HG03025 (cell line): Measurements from ENCODE around the gene IFT25.
"Not testable (repeated sequence)": the region's sequence is repeated elsewhere in the genome, so short reads cannot be mapped to it uniquely, and the experiment has no call there.

Experiments
- ATAC-seq: cut with Tn5 transposase; IDR thresholded peaks from one replicate; pipeline ENCODE4 v1.9.1; 2021; ENCODE audit warnings: mild to moderate bottlenecking, moderate library complexity; ENCODE audit not compliant: unreplicated experiment, low FRiP score

Gene IFT25

DNA sequence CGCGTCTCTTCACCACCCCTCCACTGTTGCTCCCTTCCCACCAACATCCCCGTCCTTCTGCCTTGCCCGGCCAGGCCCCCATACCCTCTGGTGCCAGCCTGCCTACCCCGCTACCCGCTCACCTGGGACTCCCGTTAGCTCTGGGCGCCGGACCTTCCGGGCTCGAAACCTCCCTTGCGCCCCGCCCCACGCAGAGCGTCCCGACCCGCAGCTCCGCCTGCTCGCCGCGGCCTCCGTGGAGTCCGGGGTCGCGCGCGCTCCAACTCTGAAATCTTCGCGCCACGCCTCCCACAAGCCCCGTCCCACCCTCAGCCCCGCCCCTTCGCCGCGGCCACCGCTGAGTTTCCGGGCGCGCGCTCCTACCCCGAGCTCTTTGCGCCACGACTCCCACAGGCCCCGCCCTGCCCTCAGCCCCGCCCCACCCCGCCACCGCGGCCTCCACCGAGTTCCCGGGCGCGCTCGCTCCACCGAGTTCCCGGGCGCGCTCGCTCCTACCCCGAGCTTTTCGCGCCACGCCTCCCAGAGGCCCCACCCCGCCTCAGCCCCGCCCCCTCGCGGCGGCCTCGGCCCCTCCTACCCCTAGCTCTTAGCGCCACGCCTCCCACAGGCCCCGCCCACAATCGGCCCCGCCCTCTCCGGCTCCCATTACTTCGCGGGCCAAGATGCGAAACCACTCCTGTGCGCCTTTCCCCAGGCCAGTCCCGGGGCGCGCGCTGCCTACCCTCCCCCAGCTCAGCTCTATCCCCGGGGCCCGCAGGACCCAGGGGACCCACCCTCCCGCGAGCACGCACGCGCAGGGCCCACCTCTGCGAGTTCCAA lies at the start of gene IFT25:
TSS of gene IFT25 (minus strand) at position 267 of the 819 bp plus-strand sequence. CDS start 5,617 bp downstream, outside the sequence.
- peak; percentile 73 for ATAC-seq

DNA sequence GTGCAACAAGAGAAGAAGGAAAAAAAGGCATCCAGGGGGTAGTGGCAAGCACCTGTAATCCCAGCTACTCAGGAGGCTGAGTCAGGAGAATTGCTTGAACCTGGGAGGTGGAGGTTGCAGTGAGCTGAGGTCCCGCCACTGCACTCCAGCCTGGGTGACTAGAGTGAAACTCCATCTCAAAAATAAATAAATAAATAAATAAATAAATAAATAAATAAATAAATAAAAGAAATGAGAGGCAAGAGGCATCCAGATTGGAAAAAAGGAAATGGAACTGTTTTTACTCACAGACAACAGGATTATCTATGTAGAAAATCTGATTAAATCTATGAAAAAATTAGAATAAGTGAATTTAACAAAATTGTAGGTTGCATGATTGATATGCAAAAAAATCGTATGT lies 49.0 kb upstream of the IFT25 start:
- ATAC-seq: not testable (repeated sequence)

DNA sequence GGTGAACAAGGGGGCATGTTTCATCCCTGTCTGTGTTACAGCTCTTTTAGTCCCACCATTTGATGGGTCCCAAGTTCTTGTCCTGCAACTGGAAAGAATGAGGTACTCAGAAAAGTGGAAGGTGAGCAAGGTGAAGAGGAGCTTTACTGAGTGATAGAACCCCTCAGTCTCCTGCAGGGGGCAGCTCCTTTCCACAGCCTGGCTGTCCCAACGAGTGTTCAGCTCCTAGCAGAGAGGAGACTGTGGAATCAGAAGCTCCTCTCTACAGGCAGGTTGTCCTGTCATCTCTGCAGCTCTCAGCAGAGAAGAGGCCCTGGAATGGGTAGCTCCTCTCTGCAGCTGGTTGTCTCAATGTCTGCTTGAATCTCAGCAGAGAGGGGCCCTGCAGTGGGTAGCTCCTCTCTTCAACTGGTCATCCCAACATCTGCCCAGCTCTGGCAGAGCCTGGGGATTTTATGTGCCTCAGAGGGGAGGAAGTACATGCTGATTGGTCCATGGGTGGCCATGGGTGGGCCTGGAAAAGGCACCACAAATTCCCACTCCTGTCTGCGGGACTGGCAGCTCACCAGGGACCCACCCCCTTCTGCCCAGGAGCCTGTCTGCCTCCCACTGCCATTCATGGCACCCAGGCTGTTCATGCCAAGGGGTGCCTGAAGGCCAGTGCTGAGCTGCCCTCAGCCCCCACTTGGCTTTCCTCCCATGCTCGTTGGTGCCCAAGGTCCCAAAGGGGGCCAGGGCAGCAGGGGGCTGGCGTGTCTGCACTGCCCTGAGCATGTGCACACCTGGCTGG lies 46.8 kb upstream of the IFT25 start:
- ATAC-seq: no peak

DNA sequence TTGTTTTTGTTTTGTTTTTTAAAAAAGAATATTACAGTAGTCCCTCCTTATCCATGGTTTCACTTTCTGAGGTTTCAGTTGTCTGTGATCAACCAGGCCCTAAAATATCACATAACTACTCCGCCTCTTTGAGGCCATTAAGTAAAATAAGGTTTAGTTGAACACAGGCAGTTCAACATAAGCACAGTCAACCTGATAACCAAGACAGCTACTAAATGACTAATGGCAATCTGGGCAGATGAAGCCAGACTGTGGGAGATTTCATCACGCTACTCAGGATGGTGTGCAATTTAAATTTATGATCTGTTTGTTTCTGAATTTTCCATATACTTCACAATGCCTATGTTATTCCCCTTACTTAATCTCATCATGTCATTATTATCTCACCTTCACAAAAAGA lies 42.4 kb upstream of the IFT25 start:
- no peak for ATAC-seq

DNA sequence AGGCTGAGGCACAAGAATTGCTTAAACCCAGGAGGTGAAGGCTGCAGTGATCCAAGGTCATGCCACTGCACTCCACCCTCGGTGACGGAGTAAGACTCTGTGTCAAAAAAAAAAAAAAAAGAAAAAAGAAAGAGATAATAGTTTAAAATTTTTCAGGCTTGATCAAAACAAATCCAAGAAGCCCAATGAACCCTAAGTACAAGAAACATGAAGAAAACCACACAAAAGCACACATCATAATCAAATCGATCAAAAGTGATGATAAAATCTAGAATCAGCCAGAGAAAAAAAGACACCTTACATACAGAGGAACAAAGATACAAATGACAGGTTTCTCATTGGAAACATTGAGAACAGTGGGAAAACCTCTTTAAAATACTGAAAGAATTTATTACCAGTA lies 41.0 kb upstream of the IFT25 start:
- ATAC-seq: no peak

DNA sequence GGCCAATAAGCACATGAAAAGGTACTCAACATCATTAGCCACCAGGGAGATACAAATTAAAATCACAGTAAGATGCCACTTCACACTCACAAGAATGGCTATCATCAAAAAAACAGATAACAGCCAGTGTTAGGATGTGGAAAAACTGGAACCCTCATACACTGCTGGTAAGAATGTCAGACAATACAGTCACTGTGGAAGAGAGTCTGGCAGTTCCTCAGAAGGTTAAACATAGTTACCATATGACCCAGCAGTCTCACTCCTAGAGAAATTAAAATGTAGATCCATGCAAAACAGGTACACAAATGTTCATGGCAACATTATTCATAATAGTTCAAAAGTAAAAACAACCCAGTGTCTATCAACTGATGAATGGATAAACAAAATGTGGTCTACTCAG lies 39.2 kb upstream of the IFT25 start:
- ATAC-seq: no peak

DNA sequence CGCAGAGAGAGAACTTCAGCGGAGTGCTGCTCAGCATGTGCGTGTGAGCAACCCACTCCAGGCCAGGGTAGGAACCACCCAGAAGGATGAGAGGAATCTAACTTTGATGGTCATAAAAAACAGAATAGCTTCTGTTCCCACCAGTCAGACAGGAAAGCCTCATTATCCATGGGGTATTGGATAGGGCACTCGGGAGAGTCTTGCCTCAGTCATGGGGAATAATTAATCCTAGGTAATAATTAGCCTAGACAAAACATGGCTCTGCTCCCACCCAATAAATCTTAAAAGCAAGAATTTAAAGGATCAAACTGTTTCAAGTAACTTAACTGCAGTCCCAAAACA lies 37.2 kb upstream of the IFT25 start:
- ATAC-seq: no peak

DNA sequence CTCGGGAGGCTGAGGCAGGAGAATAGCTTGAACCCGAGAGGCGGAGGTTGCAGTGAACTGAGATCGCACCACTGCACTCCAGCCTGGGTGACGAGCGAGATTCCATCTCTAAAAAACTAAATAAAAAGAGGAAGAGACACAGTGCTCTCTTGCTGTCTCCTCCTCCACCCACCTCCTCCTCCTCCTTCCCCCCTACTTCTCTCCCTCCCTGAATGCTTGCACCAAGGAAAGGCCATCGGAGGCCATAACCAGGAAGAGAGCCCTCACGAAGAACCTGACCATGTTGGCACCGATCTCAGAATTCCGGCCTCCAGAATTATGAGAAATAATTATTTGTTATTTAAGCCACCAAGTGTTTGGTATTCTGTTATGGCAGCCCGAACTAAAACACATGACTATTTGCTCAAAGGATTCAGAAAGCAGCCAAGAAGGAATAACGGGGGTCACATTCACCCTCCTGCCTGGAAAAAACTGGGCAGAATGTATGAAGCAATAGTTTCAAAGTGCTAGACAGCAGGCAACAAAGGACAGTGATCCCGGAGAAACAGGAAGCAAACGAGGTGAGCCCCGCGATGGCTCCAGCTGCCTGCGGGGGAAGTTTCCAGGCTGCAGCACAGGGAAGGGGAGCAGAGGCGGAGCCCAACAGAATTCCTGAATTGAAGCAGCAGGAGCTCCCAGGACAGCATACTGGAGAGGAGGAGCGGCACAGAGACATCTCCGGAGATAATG lies 36.7 kb upstream of the IFT25 start:
- ATAC-seq: no peak

DNA sequence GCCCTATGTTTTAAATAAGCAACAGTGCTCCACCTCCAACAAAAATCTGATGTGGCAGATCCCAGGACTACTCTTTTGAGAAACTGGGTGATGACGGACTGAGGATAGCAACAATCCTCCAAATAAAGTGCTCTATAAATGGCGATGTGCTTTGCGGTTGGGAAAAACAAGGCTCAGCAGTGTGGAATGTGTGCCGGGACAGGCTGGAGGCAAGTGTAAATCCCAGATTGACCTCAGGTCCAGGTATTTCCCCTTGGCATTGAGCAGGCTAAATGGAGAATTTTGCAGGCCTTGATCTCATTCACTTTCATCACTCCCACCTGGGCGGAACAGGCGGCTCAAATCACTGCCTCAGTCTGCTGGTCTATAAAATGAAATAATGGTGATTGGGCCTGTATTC lies 35.7 kb upstream of the IFT25 start:
- no peak for ATAC-seq

DNA sequence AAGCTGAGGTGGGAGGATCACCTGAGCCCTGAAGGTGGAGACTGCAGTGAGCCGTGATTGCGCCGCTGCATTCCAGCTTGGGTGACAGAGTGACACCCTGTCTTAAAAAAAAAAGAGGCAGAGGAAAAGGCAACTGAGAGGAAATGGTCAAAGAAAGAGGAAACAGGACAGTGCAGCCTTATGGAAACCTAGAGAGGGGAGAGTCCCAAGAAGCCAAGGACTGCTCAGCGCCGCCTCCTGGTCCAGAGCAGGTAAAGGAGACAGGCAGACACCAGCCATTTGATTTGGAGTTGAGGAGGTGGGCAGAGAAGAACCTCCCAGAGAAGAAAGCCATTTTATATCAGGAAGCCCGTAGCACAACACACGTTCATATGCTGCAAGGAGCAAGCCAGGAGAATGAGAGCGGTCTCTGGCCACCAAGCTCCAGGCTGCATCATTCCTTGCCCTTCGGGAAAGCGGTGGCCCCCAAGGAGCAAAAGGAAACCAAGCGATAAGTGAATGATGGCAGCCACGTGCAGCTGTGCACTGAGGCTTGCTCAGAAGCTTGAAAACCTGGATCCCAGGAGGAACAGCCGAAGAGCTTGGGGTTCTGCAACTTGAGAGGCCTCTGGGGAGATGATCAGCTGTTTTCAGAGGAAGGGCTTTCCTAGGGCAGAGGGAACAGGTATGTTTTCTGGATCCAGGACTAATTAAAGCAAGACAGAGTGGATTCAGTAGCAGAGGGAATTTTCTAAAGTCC lies 34.4 kb upstream of the IFT25 start:
- no peak for ATAC-seq

DNA sequence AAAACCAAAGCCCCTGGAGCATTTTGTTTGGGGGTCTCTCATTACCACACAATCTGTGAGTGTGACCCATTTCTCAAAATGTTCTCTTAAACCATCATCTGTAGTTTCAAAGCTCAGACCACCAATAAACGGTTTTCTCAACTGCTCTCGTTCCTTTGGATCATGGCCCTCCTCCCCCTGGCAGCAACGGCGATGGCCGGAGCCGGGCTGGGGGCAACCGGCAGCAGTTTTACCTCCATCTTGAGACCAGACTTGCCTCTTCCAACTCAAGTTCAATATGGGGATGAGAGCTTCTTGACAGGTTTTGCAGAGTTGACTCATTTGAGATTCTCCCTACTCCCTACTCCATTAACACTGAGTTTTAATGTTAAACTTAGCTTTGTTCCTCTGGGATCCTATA lies 30.4 kb upstream of the IFT25 start:
- no peak for ATAC-seq

DNA sequence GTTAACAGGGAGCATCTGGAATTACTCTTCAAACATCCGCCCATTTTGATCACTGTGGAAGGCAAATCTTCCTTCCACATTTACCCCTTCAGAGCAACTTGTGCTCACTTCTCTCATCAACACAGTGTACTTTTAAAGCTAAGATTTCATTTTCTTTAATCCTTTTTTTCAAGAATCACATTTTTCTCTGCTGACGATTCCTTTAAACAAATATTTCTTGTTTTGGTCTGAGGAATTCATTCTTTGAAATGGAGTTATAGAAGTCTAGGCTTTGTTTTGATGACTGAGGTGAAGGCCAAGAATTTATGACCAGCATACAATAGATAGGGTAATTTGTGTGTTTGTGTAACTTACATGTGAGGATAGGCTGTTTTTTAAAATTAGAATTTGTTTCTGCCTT lies 26.2 kb upstream of the IFT25 start:
- no peak for ATAC-seq

DNA sequence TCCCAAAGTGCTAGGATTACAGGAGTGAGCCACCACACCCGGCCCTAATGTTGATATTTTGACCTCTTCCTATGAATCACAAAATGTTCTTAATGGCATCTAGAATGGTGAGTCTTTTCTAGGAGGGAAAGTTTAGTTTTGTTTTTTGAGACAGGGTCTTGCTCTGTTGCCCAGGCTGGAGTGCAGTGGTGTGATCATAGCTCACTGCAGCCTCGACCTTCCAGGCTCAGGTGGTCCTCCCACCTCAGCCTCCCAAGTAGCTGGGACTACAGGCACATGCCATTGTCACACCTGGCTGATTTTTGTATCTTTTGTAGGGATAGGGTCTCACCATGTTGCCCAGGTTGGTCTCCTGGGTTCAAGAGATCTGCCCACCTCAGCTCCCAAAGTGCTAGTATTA lies 23.8 kb upstream of the IFT25 start:
- ATAC-seq: not testable (repeated sequence)

DNA sequence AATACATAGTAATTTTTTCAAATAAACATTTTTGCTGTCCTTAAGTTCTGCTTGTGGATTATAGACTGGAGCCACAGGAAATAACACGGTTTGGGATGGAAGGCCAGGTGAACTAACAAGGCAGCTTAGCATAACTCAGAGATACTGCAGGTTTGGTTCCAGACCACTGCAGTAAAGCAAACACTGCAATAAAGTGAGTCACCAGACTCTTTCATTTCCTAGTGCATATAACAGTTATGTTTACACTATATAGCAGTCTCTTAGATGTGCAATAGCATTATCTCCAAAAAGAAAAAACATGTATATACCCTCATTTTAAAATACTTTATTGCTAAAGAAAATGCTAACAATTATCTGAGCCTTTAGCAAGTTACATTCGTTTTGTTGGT lies 22.6 kb upstream of the IFT25 start:
- no peak for ATAC-seq

DNA sequence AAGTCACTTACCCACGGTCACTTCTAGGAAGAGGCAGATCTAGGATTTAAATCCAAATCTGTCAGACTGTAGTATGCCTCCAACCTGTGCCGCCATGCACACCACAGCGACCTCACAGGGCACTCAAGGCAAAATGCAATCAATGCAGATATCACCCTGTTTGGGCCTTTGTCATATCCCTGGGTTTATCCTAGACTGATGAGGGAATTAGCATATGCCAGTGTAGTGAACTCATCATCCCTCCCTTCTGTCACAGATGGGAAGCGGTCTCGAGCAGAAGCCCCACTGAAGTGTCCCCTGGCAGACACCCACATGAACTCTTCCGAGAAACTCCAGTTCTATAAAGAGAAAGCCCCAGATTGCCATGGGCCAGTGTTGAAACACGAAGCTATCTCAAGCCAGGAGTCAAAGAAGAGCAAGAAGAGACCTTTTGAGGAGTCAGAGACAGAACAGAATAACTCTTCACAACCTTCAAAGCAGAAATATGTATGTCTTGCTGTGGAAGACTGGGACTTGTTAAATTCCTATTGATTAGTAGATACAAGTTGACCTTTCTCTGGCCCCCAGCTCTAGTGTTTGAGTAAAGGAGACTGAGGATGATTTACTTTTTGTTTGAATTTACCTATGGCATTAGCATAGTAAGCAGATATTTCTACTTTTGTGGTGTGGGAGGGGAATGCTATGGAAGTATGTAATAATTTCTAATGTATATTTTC lies 22.1 kb upstream of the IFT25 start:
- ATAC-seq: no peak

DNA sequence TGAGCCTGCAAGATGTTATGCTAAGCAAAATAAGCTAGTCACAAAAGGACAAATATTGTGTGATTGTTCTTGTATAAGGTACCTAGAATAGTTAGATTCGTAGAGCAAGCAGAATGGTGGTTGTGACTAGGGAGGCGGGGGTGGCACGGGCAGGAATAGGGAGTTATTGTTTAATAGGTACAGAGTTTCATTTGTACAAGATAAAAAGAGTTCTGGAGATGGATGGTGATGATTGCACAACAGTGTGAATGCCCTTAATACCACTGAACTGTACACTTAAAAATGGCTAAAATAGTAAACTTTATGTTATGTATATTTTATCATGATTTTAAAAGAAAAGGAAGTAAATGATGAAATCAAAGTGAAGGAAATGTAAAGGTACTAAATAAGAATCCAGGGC lies 21.3 kb upstream of the IFT25 start:
- ATAC-seq: no peak

DNA sequence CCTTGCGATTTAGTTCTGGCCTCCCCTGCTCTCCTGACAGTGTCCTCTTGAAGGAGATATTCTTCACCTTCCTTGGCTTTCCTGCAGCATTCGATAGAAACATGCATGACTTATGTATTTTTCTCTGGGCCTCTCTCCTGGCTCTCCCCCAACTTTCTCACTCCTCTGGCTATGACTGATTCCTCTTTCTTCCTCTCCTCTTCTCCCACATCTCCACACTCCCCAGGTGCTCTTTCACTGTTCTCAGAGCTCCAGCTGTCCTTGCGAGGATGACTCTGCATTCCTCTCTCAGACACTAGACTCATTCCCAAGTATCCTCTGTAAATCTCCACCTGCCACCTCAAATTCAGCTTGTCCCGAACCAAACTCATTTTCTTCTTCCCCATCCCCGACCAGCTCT lies 18.6 kb upstream of the IFT25 start:
- ATAC-seq: no peak

DNA sequence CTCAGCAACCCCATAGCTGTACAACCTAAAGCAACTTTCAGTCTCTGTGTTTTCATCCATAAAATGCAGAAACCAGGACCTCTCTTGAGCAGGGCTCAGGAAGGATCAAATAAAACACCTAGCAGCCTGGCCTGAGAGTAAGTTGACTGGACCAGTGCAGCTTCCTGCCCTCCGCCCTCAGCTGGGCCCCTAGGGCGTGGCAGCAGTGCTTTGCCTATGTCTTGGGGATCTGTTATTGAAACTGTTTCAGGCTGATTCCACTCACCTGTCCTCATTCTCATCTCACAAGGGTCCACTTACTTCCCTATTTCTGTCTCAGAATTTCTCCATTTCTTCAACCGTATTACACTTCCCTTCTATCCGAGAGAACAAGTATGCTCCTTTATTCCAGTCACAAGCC lies 18.0 kb upstream of the IFT25 start:
- peak; percentile 57 for ATAC-seq

DNA sequence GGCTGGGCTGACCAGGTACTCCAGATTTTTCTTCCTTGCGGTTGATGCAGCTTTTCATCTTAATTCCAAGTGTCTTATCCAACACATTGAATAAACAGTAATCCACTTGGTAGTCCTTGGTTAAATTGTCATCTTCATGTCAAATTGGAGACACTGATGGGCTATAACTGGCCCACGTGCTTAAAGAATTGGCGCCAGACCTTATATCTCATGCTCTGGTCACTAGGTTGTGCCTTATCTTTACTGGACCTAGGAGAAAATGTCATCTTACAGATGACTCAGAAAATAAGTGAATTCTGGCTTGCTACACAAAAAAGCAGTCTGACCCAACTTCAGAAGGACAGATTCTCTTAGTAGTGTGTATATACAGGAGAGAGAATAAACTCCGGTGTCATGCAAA lies 16.9 kb upstream of the IFT25 start:
- ATAC-seq: no peak

DNA sequence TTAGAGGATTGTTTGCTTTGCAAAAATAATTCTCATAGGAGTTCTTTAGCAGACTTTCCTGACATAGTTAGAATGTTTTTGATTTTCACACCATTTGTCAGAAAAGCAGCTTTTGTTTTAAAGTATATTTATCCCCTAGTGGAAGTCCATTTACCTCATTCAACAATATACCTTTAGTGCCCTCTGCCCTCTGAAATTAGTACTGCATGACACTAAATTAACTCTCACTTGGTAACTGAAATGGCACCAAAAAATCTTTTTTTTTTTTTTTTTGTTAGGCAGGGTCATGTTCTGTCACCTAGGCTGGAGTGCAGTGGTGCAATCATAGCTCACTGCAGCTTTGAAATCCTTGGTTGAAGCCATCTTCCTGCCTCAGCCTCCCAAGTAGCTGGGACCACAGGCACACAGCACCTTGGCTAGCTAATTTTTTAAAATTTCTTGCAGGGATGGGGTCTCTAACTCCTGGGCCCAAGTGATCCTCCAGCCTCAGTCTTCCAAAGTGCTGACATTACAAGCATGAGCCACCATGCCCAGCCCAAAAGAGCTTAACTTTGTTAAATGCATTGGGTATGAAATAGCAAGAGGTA lies 14.3 kb upstream of the IFT25 start:
- no peak for ATAC-seq
